ENCODE measurements around the gene TFF3.

Gene TFF3

GRCh38 chr21:42279888-42280287 lies 35.3 kb downstream of the TFF3 start:
- in situ Hi-C loops (cut with HindIII; ENCODE audit: low pct_ligation_motif_present, low pct_unique_long_range_greater_than_20kb, low sequenced_read_pairs), result no loop called here
- DNase-seq, result no peak

- in situ Hi-C loops (cut with HindIII; ENCODE audit: low pct_ligation_motif_present, low pct_unique_long_range_greater_than_20kb, low sequenced_read_pairs), result no loop called here
- no peak for DNase-seq
Measured at GRCh38 chr21:42279341-42279871, 35.8 kb downstream of the TFF3 start.

GRCh38 chr21:42278451-42279149 lies 36.6 kb downstream of the TFF3 start:
- in situ Hi-C loops (cut with HindIII; ENCODE audit: low pct_ligation_motif_present, low pct_unique_long_range_greater_than_20kb, low sequenced_read_pairs), result no loop called here
- no peak for DNase-seq

- in situ Hi-C loops (cut with HindIII; ENCODE audit: low pct_ligation_motif_present, low pct_unique_long_range_greater_than_20kb, low sequenced_read_pairs), result no loop called here
- no peak for DNase-seq
Measured at GRCh38 chr21:42277593-42277992, 37.6 kb downstream of the TFF3 start.

GRCh38 chr21:42276526-42277154 lies 38.6 kb downstream of the TFF3 start:
- in situ Hi-C loops (cut with HindIII; ENCODE audit: low pct_ligation_motif_present, low pct_unique_long_range_greater_than_20kb, low sequenced_read_pairs), result no loop called here
- no peak for DNase-seq

GRCh38 chr21:42276076-42276475 lies 39.1 kb downstream of the TFF3 start:
- in situ Hi-C loops (cut with HindIII; ENCODE audit: low pct_ligation_motif_present, low pct_unique_long_range_greater_than_20kb, low sequenced_read_pairs), result no loop called here
- DNase-seq, result no peak

GRCh38 chr21:42272984-42273600 lies 42.1 kb downstream of the TFF3 start:
- no peak for DNase-seq
- in situ Hi-C loops (cut with HindIII; ENCODE audit: low pct_ligation_motif_present, low pct_unique_long_range_greater_than_20kb, low sequenced_read_pairs), result no loop called here

- in situ Hi-C loops (cut with HindIII; ENCODE audit: low pct_ligation_motif_present, low pct_unique_long_range_greater_than_20kb, low sequenced_read_pairs), result no loop called here
Measured at GRCh38 chr21:42272109-42272962, 42.9 kb downstream of the TFF3 start.

GRCh38 chr21:42271065-42271464 lies 44.1 kb downstream of the TFF3 start:
- in situ Hi-C loops (cut with HindIII; ENCODE audit: low pct_ligation_motif_present, low pct_unique_long_range_greater_than_20kb, low sequenced_read_pairs), result no loop called here
- no peak for DNase-seq

More at GRCh38 chr21:42272109-42272962, 42.9 kb downstream of the TFF3 start:
- DNase-seq, result no peak

GRCh38 chr21:42269386-42269785 lies 45.8 kb downstream of the TFF3 start:
- DNase-seq, result no peak
- in situ Hi-C loops (cut with HindIII; ENCODE audit: low pct_ligation_motif_present, low pct_unique_long_range_greater_than_20kb, low sequenced_read_pairs), result no loop called here

- in situ Hi-C loops (cut with HindIII; ENCODE audit: low pct_ligation_motif_present, low pct_unique_long_range_greater_than_20kb, low sequenced_read_pairs), result no loop called here
- DNase-seq, result no peak
Measured at GRCh38 chr21:42266971-42267556, 48.1 kb downstream of the TFF3 start.

GRCh38 chr21:42265231-42265812 lies 49.9 kb downstream of the TFF3 start:
- no peak for DNase-seq
- in situ Hi-C loops (cut with HindIII; ENCODE audit: low pct_ligation_motif_present, low pct_unique_long_range_greater_than_20kb, low sequenced_read_pairs), result no loop called here

- DNase-seq, result no peak
- in situ Hi-C loops (cut with HindIII; ENCODE audit: low pct_ligation_motif_present, low pct_unique_long_range_greater_than_20kb, low sequenced_read_pairs), result no loop called here
Measured at GRCh38 chr21:42264245-42265195, 50.7 kb downstream of the TFF3 start.

- no peak for DNase-seq
Measured at GRCh38 chr21:42263591-42264131, 51.5 kb downstream of the TFF3 start.

GRCh38 chr21:42262831-42263231 lies 52.4 kb downstream of the TFF3 start:
- no peak for DNase-seq
- in situ Hi-C loops (cut with HindIII; ENCODE audit: low pct_ligation_motif_present, low pct_unique_long_range_greater_than_20kb, low sequenced_read_pairs), result no loop called here

More at GRCh38 chr21:42263591-42264131, 51.5 kb downstream of the TFF3 start:
- in situ Hi-C loops (cut with HindIII; ENCODE audit: low pct_ligation_motif_present, low pct_unique_long_range_greater_than_20kb, low sequenced_read_pairs), result no loop called here

- no peak for DNase-seq
- in situ Hi-C loops (cut with HindIII; ENCODE audit: low pct_ligation_motif_present, low pct_unique_long_range_greater_than_20kb, low sequenced_read_pairs), result no loop called here
Measured at GRCh38 chr21:42261829-42262200, 53.4 kb downstream of the TFF3 start.

Data from ACHN (cell line).